Left kidney (tissue), 2 donors: Measurements from ENCODE around the gene ITPK1. TPM values are rescaled to one million over a fixed set of nuclear protein-coding genes. Genes with fewer than 3 reads are reported as not detected.

Experiments
- DNase-seq: peaks from one replicate; pipeline ENCODE4 v3.0.0-alpha.2; 2013
- polyA plus RNA-seq: library from polyadenylated mRNA; unstranded; fragments of 120-200 nt; gene quantifications from one replicate; pipeline ENCODE4 v1.2.1, GENCODE V29; 2013; ENCODE audit not compliant: insufficient read length

The ITPK1 gene
- polyA plus RNA-seq, 1 donor, result 27.1 TPM

GRCh38 chr14:93028724-93029076 is 87.0 kb downstream of the ITPK1 start:
- no peak for DNase-seq

GRCh38 chr14:93027810-93028723 is 87.7 kb downstream of the ITPK1 start:
- DNase-seq, result no peak

GRCh38 chr14:93026339-93026738 is 89.4 kb downstream of the ITPK1 start:
- DNase-seq, result no peak

GRCh38 chr14:93025055-93025454 is 90.7 kb downstream of the ITPK1 start:
- DNase-seq, result no peak

- no peak for DNase-seq
Measured at GRCh38 chr14:93024493-93024892, 91.2 kb downstream of the ITPK1 start.

- no peak for DNase-seq
Measured at GRCh38 chr14:93023802-93024434, 91.8 kb downstream of the ITPK1 start.

- DNase-seq, result no peak
Measured at GRCh38 chr14:93023039-93023438, 92.7 kb downstream of the ITPK1 start.

GRCh38 chr14:93019970-93020369 is 95.8 kb downstream of the ITPK1 start:
- DNase-seq, result no peak

GRCh38 chr14:93019367-93019843 is 96.3 kb downstream of the ITPK1 start:
- DNase-seq, result no peak

GRCh38 chr14:93018366-93018765 is 97.4 kb downstream of the ITPK1 start:
- no peak for DNase-seq

GRCh38 chr14:93017898-93018297 is 97.8 kb downstream of the ITPK1 start:
- DNase-seq, result no peak

GRCh38 chr14:93017301-93017797 is 98.4 kb downstream of the ITPK1 start:
- DNase-seq, result no peak

GRCh38 chr14:93016275-93016845 is 99.4 kb downstream of the ITPK1 start:
- no peak for DNase-seq

- DNase-seq, result no peak
Measured at GRCh38 chr14:93015505-93015904, 100.2 kb downstream of the ITPK1 start.

- DNase-seq, result no peak
Measured at GRCh38 chr14:93015064-93015463, 100.7 kb downstream of the ITPK1 start.

- DNase-seq, result no peak
Measured at GRCh38 chr14:93014058-93015023, 101.4 kb downstream of the ITPK1 start.

GRCh38 chr14:93012951-93013719 is 102.6 kb downstream of the ITPK1 start:
- DNase-seq, result no peak

GRCh38 chr14:93012506-93012905 is 103.2 kb downstream of the ITPK1 start:
- no peak for DNase-seq

- DNase-seq, result no peak
Measured at GRCh38 chr14:93011650-93012325, 103.9 kb downstream of the ITPK1 start.

GRCh38 chr14:93011141-93011529 is 104.6 kb downstream of the ITPK1 start:
- DNase-seq, result no peak
